HEK293T (cell line): ENCODE measurements around the gene TNFRSF25.

Experiments used
- CTCF ChIA-PET: fragments of 350-600 bp; formaldehyde crosslinking; extraction: SDS; loops from one replicate; lab custom pipeline; 2021; ENCODE audit warnings: antibody characterized with exemption, inconsistent platforms; lab: Yijun Ruan, JAX
- POLR2A ChIA-PET: fragments of 350-600 bp; formaldehyde crosslinking; extraction: SDS; loops from one replicate; lab custom pipeline; 2020; ENCODE audit warnings: antibody characterized with exemption, inconsistent platforms; lab: Yijun Ruan, JAX
- DNase-seq: peaks from one replicate; pipeline ENCODE4 v3.0.0; 2012; ENCODE audit warnings: mixed read lengths; ENCODE audit errors: extremely low spot score
- ARNT ChIP-seq: fragments of 450-650 bp; IDR thresholded peaks from 2 replicates; pipeline ENCODE4 v1.6.1; 2017; ENCODE audit warnings: mild to moderate bottlenecking
- BHLHE40 ChIP-seq: fragments of 450-650 bp; IDR thresholded peaks from 2 replicates; pipeline ENCODE4 v1.6.1; 2016; ENCODE audit warnings: mild to moderate bottlenecking, moderate library complexity, borderline replicate concordance
- CTBP1 ChIP-seq: fragments of 450-650 bp; IDR thresholded peaks from 2 replicates; pipeline ENCODE4 v1.6.1; 2016; ENCODE audit warnings: borderline replicate concordance
- ELF4 ChIP-seq: fragments of 450-650 bp; IDR thresholded peaks from 2 replicates; pipeline ENCODE4 v1.6.1; 2017; ENCODE audit warnings: antibody characterized with exemption
- FOXA1 ChIP-seq: fragments of 450-650 bp; IDR thresholded peaks from 2 replicates; pipeline ENCODE4 v1.6.1; 2016; ENCODE audit warnings: mild to moderate bottlenecking
- FOXK2 ChIP-seq: fragments of 450-650 bp; IDR thresholded peaks from 2 replicates; pipeline ENCODE4 v1.6.1; 2016; ENCODE audit warnings: mild to moderate bottlenecking
- FOXM1 ChIP-seq: fragments of 450-650 bp; IDR thresholded peaks from 2 replicates; pipeline ENCODE4 v1.6.1; 2017; ENCODE audit warnings: mild to moderate bottlenecking, borderline replicate concordance
- HDGF ChIP-seq: fragments of 450-650 bp; IDR thresholded peaks from 2 replicates; pipeline ENCODE4 v1.6.1; 2017; ENCODE audit warnings: antibody characterized with exemption, borderline replicate concordance
- L3MBTL2 ChIP-seq: fragments of 450-650 bp; conservative IDR thresholded peaks from 2 replicates; pipeline ENCODE4 v1.6.1; 2016; ENCODE audit warnings: mild to moderate bottlenecking
- LEF1 ChIP-seq: fragments of 450-650 bp; IDR thresholded peaks from 2 replicates; pipeline ENCODE4 v1.6.1; 2017; ENCODE audit warnings: mild to moderate bottlenecking, borderline replicate concordance
- NFRKB ChIP-seq: fragments of 450-650 bp; IDR thresholded peaks from 2 replicates; pipeline ENCODE4 v1.6.1; 2016; ENCODE audit warnings: mild to moderate bottlenecking, moderate library complexity
- PKNOX1 ChIP-seq: fragments of 450-650 bp; IDR thresholded peaks from 2 replicates; pipeline ENCODE4 v1.6.1; 2016
- SP1 ChIP-seq: fragments of 450-650 bp; IDR thresholded peaks from 2 replicates; pipeline ENCODE4 v1.6.1; 2017
- SUZ12 ChIP-seq: fragments of 450-650 bp; IDR thresholded peaks from 2 replicates; pipeline ENCODE4 v1.6.1; 2016; ENCODE audit warnings: mild to moderate bottlenecking
- TARDBP ChIP-seq: fragments of 450-650 bp; IDR thresholded peaks from 2 replicates; pipeline ENCODE4 v1.6.1; 2016
- ZNF384 ChIP-seq: fragments of 450-650 bp; IDR thresholded peaks from 2 replicates; pipeline ENCODE4 v1.6.1; 2016

TNFRSF25 gene

GRCh38 chr1:6471086-6471969 is 5.4 kb upstream of the TNFRSF25 start:
- CTCF ChIA-PET = interaction anchor here (1.1 to 1.4 kb wide), 2 partner anchors 8 to 10 kb away, joined by 3 to 4 read pairs; no protein-coding TSS in a partner anchor
- POLR2A ChIA-PET = no interaction called here
- TF ChIP-seq BHLHE40 (no peak), PKNOX1 (no peak), NFRKB (no peak), FOXA1 (no peak), LEF1 (no peak), ZNF384 (no peak), FOXM1 (no peak), CTBP1 (no peak), SP1 (no peak), ELF4 (no peak), ARNT (no peak), SUZ12 (no peak), TARDBP (no peak), FOXK2 (no peak)
- DNase-seq = no peak

DNA sequence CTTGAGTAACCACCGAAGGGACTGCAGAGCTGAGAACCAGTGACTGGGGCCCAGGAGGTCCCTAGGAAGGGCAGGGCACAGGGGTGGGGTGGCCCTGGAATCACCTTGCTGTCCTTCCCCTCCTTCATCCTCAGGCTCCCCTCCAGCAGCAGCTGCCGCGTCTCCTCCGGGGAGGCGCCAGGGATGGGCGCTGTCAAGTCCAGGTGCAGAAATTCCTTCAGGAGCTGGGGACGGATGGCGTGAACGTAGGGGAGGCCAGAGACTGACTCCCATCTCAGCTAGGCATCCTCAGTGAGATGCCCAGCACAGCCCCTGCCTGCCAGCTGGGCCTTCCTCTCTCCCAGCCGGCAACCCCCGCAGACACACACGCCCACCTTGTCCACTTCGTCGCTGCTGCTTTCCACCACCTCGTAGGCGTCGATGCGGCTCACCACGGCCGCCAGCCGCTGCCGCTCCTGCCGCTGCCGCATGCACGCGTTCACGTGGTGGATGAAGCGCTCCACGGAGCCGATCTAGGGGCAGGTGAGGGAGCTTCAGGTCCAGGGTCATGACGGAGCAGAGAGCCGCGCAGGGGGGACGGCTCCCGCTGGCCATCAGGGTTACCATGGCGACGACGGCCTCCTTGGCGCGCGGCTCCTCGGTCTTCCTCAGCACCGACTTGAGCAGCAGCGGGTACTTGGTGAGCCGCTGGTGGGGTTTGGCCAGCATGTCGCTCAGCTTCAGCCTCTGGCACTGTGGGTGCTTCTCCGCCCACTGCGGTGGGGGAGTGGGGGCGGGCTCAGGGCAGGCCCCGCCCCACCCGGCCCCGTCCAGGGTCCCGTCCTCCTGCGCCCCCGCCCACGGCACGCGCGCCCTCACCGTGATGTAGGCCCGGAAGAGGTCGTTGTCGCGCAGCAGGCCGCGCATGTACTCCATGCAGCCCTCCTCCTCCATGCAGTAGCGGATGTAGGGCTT is 4.4 kb upstream of the TNFRSF25 start:
- ChIA-PET CTCF (no interaction called here), POLR2A (no interaction called here)
- DNase-seq = no peak
- no peak for TF ChIP-seq PKNOX1
- no peak for TF ChIP-seq L3MBTL2
- no peak for TF ChIP-seq FOXA1

DNA sequence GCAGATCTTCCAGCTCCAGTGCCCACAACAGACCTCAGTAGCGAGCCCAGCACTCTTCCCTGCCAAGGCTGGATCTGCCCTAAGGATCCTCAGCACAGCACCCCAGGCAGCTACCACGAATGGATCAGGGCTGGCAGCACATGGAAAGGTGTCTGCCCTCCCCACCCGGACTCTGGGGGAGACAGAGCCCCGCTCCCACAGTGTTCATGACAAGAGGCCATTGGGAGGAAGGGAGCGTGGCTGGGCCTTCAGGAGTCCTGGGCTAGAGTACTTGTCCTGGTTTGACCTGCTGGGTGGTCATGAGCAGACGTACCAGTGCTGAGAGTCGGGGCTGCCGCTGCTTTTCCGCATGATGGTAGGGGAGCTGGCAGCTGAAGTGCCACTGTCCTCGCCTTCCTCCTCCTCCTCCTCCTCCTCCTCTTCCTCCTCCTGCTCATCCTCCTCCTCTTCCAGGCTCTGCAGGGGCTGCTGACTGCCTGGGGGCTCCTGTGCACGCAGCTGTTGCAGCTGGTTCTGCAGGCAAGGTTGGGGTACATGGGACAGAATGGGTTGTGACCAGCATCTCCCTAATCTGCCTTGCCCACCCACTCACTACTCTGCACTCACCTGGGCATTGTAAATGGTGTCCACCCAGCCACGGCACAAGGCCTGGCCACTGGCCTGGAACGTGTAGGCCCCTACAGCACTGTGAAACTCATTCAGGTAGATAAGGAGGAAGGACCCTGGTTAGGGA is 2.9 kb upstream of the TNFRSF25 start:
- TF ChIP-seq PKNOX1 = no peak
- TF ChIP-seq NFRKB = no peak
- TF ChIP-seq FOXM1 = no peak
- POLR2A ChIA-PET = no interaction called here
- CTCF ChIA-PET = no interaction called here
- DNase-seq = no peak

DNA sequence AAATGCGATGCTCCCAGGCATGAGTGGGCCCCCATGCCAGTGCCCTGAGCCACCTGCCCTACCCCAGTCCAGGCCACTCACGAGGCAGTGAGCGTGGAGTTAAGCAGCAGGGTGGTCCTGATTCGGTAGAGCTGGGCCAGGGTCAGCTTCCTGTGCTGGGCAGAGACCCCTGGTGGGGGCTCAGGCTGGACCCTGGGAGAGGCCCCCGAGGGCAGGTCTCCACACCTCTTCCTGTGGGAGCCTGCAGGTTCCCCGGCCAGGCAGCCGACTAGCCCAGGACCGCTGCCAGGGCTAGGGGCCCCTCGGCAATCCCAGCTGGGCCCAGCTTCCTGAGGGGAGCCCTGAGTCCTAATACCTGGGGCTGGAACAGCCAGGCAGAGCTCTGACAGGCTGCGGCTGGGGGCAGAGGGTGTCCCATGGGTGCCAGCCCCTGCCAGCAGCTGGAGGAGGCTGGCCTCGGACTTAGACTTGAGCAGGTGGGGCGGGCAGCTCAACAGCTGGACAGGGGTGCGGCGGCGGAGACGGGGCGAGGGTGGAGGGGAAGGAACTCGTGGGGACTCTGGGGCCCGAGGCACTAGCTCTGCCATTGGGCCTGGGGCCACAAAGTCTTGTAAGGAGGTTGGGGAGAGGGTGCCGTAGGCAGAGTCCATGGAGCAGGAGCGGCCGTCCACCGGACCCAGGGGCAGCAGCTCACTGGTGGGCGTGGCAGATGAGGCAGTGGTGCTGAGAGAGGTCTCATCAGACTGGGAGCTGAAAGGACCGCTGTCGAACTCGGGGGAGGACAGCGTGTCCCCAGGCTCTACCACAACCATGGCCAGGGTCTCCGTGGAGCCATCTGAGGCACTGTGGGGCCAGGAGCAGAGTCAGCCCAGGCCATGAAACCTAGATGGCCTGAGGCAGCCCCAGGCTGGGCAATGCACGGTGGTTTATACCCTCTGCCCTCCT is 2.0 kb upstream of the TNFRSF25 start:
- ChIA-PET POLR2A (no interaction called here), CTCF (interaction anchor here (1.6 kb wide), 1 partner anchor 8 kb away, joined by 5 read pairs; no protein-coding TSS in a partner anchor)
- no peak for DNase-seq
- TF ChIP-seq ELF4 (no peak), FOXK2 (no peak), ZNF384 (no peak), FOXM1 (no peak), SP1 (no peak), FOXA1 (no peak), TARDBP (no peak), CTBP1 (no peak), SUZ12 (no peak), ARNT (no peak)

- TF ChIP-seq TARDBP = no peak
- no peak for TF ChIP-seq CTBP1
- no peak for TF ChIP-seq ZNF384
- TF ChIP-seq PKNOX1 = no peak
- no peak for TF ChIP-seq BHLHE40
- TF ChIP-seq ELF4 = no peak
- no peak for TF ChIP-seq NFRKB
- TF ChIP-seq FOXA1 = no peak
- TF ChIP-seq SUZ12 = no peak
- no peak for TF ChIP-seq L3MBTL2
- TF ChIP-seq FOXM1 = no peak
- TF ChIP-seq HDGF = no peak
- TF ChIP-seq SP1 = no peak
- no peak for TF ChIP-seq ARNT
- TF ChIP-seq LEF1 = no peak
- no peak for TF ChIP-seq FOXK2
- ChIA-PET CTCF (interaction anchor here (0.8 to 1.6 kb wide), 2 partner anchors 9 to 13 kb away, joined by 5 read pairs; no protein-coding TSS in a partner anchor), POLR2A (no interaction called here)
- DNase-seq = no peak
Observed at GRCh38 chr1:6467224-6467623, 1.3 kb upstream of the TNFRSF25 start.
